Coronary artery (tissue), 2 donors: ENCODE results near the gene WDR53.
"Not testable (repeated sequence)": the region's sequence is repeated elsewhere in the genome, so short reads cannot be mapped to it uniquely, and the experiment has no call there.

Source experiments
- DNase-seq: peaks from one replicate; pipeline ENCODE4 v3.0.0-alpha.2; 2017; ENCODE audit warnings: low spot score
- H3K27ac ChIP-seq, 2 donors: fragments of 200-600 bp; sonication (generic); one replicate each; pipeline ENCODE4 v1.5.1; 2016 to 2019
- H3K4me3 ChIP-seq: fragments of 200-600 bp; sonication (generic); 2 replicates; pipeline ENCODE4 v1.5.1; 2016; ENCODE audit warnings: mild to moderate bottlenecking, moderate library complexity
- TF ChIP-seq, protein P1 (sequence below): fragments of 200-600 bp; sonication (generic); IDR thresholded peaks from one replicate; pipeline ENCODE4 v1.5.1; 2019; ENCODE audit warnings: antibody characterized with exemption

Gene WDR53

DNA sequence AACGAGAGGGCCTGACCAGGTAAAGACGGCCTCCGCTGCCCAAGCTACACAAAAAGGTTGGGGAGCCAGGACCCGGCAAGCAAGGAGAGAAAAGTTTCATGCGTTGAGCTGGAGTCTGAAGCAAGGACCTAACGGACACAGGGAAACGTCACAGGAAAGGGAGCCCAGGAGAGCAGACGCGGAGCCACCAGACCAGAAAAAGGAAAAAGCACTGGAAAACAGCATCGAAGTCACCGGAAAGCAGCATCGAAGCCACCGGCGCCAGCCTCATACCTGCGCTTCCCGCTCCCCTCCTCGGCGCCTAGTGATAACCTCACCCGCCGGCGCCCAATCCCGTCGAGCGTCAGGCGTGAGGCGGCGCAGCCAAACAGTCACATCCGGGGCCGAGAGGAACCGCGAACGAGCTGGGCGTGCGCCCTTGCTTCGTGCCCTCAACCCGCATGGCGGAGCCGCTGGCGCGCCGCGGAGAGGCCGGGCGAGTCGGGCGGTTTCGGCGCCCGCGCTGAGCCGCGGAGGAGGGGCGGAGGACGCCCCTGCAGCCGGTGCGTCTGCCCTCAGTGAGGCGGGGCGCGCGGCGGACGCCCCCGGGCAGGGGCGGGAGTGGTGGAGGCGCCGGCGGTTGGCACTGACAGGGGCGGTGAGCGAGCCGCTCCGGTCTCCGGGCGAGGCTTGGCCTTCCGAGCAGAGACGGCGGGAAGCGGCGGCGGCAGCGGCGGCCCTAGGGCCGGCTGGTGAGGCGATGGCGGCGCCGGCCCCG lies at the start of gene WDR53, which contains the start of gene FBXO45:
WDR53 (minus strand) TSS at position 309 of the 757 bp plus-strand sequence. CDS start 7,079 bp downstream, outside the sequence.
FBXO45 (plus strand) TSS at position 415 of the 757 bp plus-strand sequence; CDS start at position 740, 325 bp downstream.
- peak; percentile 96 for DNase-seq
- TF ChIP-seq, protein P1, sequence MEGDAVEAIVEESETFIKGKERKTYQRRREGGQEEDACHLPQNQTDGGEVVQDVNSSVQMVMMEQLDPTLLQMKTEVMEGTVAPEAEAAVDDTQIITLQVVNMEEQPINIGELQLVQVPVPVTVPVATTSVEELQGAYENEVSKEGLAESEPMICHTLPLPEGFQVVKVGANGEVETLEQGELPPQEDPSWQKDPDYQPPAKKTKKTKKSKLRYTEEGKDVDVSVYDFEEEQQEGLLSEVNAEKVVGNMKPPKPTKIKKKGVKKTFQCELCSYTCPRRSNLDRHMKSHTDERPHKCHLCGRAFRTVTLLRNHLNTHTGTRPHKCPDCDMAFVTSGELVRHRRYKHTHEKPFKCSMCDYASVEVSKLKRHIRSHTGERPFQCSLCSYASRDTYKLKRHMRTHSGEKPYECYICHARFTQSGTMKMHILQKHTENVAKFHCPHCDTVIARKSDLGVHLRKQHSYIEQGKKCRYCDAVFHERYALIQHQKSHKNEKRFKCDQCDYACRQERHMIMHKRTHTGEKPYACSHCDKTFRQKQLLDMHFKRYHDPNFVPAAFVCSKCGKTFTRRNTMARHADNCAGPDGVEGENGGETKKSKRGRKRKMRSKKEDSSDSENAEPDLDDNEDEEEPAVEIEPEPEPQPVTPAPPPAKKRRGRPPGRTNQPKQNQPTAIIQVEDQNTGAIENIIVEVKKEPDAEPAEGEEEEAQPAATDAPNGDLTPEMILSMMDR: no peak
- Histone ChIP-seq H3K27ac (peak within 1 kb of the TSS; percentile 62 to 87), H3K4me3 (peak within 1 kb of the TSS; percentile 88)

DNA sequence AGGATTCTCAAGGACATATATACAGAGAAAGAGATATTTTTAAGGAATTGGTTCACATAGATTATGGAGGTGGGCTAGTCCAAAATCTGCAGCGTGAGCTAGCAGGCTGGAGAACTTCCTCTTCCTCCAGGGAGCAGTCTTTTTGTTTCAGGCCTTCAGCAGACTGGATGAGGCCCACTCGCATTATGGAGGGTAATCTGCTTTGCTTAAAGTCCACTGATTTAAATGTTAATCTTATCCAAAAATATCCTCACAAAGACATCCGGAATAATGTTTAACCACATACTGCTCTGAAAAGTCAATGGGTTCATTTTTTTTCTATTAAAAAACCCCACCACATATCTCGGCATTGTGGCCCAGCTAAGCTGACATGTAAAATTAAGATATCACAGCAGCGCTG lies 48.9 kb upstream of the WDR53 start:
- Histone ChIP-seq H3K27ac (peak overlapping the region in 1 of 2 donors; percentile 11), H3K4me3 (no peak overlapping the region)
- TF ChIP-seq, protein P1: no peak
- no peak for DNase-seq

DNA sequence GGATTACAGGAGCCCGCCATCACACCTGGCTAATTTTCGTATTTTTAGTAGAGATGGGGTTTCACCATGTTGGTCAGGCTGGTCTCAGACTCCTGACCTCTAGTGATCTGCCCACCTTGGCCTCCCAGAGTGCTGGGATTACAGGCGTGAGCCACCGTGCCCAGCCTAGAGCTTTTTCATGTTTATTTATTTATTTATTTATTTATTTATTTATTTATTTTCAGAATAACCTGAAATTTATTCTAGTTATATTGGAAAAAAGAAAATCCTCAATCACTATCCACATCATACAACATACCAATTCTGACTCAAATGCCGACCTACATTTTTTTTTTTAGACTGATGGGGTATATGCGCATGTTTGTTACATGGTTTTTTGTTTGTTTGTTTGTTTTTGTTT lies 46.9 kb upstream of the WDR53 start:
- H3K27ac ChIP-seq, DNase-seq, H3K4me3 ChIP-seq: not testable (repeated sequence)

DNA sequence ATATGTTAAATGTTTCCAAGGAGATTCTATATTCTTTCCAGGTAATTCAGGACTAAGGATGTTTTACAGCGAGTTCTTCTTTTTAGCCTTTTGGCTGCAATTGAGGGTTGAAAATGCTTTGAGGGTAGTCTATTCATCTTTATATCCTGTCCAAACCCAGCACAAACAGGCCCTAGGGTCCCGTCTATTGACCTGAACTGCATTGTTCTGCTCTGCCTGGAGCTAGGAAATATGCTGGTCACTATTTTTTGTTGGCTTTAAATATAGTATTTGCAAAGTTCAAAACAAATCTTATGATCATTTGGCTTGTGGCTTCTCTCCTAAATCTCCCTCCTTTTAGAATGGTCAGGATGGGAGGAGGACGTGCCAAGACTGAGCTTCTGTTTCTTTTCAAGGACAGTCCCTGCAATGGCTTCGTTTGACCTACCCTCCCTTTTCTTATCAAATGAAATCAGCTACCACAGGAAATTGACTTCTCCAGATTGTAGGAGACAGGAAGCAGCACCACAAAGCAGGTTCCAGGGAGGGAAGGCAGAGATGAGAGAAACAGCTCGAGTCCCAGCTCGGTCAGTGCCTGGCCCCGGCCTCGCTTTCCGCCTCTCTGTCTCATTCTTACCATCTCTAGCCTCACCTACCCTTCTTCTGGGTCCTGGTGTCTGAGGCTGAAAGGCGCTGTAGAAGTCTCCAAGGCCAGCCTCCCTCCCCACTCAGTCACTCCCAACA lies 43.6 kb upstream of the WDR53 start:
- TF ChIP-seq, protein P1: no peak
- Histone ChIP-seq H3K27ac (peak overlapping the region in 1 of 2 donors; percentile 36), H3K4me3 (no peak overlapping the region)
- no peak for DNase-seq

DNA sequence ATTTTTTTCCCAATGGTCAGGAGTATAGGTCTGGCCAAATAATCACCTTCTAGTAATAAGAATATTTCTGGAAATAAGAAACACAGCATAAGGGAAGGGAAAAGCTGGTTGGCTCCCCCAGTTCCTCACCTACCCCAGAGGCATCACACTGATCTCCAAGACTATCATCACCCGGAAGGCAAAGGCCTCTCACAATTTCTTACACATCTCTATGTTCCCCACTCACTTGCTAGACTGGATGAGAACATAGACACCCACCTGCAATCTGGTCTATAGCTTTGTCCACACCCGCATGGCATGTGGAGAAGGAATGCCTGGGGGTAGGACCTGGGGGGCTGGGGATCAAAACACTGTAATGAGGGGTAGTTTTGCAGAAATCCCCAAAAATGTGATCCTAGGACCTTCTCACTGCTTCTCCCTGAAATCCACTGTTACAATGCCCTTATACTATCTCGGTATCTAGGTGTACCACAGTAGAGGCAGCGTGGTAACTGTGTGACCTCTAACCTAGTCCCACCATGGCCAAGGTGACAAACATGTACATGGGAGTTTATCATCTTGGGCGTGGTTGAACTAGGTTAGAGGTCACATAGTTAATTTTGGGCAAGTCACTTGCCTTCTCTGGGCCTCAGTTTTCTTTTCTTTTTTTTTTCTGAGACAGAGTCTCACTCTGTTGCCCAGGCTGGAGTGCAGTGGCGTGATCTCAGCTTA lies 41.6 kb upstream of the WDR53 start:
- Histone ChIP-seq H3K27ac (peak overlapping the region in 1 of 2 donors; percentile 51), H3K4me3 (no peak overlapping the region)
- TF ChIP-seq, protein P1: no peak
- no peak for DNase-seq

DNA sequence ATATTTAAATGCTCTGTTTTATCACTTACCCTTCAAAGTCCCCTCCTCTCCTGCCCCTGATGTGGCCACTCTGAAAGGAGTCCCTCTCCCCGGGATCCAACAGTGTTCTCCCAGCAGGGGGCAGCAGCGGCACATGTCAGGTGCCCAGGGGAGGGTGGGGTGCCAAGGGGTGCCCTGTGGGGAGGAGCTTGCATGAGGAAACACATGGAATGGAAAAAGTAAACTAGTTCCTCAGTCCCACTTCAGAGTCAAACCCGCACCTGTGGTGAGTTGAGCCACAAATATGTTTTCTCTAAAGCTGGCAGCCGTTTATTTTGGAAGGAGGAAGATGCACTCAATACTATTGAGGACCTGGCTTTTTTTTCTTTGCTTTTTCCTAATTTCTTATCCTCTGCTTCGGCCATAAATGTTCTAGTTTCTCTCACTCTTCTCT lies 41.0 kb upstream of the WDR53 start:
- Histone ChIP-seq H3K27ac (peak overlapping the region in 1 of 2 donors; percentile 51), H3K4me3 (no peak overlapping the region)
- peak; percentile 82 for DNase-seq
- TF ChIP-seq, protein P1: peak; percentile 34

DNA sequence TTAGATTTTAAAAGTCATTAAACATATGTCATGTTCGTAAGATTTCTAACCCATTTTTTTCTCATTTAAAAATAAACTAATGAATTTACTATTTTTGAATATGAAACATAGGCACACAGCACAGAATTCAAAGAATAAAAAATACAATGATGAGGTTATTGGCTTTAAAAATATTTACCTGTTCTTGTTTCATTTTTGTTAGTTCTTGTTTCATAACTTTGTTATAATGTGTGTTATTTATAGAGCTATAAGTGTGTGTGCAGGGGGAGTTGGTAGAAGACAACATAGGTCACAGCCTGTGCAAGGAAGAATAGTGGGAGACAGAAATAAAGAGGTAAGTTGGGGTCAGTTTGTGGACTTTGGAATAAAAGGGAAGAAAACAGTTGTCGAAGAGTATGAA lies 40.3 kb upstream of the WDR53 start:
- TF ChIP-seq, protein P1: no peak
- Histone ChIP-seq H3K4me3 (no peak overlapping the region), H3K27ac (no peak overlapping the region)
- no peak for DNase-seq
